Smooth muscle cell (in vitro differentiated cells): ENCODE results near the gene KRT32. TPM values are rescaled to one million over a fixed set of nuclear protein-coding genes. Genes with fewer than 3 reads are reported as not detected.

Source experiments
- DNase-seq: peaks from one replicate; lab custom pipeline; 2025; ENCODE audit not compliant: unreplicated experiment; lab: John Stamatoyannopoulos, UW
- H2AFZ ChIP-seq: fragments of 200-600 bp; sonication (generic); 2 replicates; pipeline ENCODE4 v1.6.0; 2016; ENCODE audit warnings: antibody characterized with exemption, low read depth, mild to moderate bottlenecking
- H3F3A ChIP-seq: fragments of 200-600 bp; sonication (generic); 2 replicates; pipeline ENCODE4 v1.6.0; 2017; ENCODE audit warnings: antibody characterized with exemption, low read depth
- H3K27ac ChIP-seq: fragments of 200-600 bp; sonication (generic); 2 replicates; pipeline ENCODE4 v1.5.1; 2016; ENCODE audit warnings: low read depth, mild to moderate bottlenecking
- H3K27me3 ChIP-seq: fragments of 200-600 bp; sonication (generic); 2 replicates; pipeline ENCODE4 v1.6.1; 2016; ENCODE audit warnings: low read depth, mild to moderate bottlenecking
- H3K36me3 ChIP-seq: fragments of 200-600 bp; sonication (generic); 2 replicates; pipeline ENCODE4 v1.5.1; 2016; ENCODE audit warnings: low read depth
- H3K4me1 ChIP-seq: fragments of 200-600 bp; sonication (generic); 2 replicates; pipeline ENCODE4 v1.5.1; 2016; ENCODE audit warnings: low read depth
- H3K4me2 ChIP-seq: fragments of 200-600 bp; sonication (generic); 2 replicates; pipeline ENCODE4 v1.6.0; 2016; ENCODE audit warnings: mild to moderate bottlenecking
- H3K4me3 ChIP-seq: fragments of 200-600 bp; sonication (generic); 2 replicates; pipeline ENCODE4 v1.5.1; 2016; ENCODE audit warnings: mild to moderate bottlenecking
- H3K79me2 ChIP-seq: fragments of 200-600 bp; sonication (generic); 2 replicates; pipeline ENCODE4 v1.6.0; 2016; ENCODE audit warnings: low read depth, mild to moderate bottlenecking
- H3K9ac ChIP-seq: fragments of 200-600 bp; sonication (generic); 2 replicates; pipeline ENCODE4 v1.6.0; 2016; ENCODE audit warnings: low read depth
- H3K9me3 ChIP-seq: fragments of 200-600 bp; sonication (generic); replicated peaks from 2 replicates; pipeline ENCODE4 v1.5.1; 2016; ENCODE audit warnings: low read depth
- H4K20me1 ChIP-seq: fragments of 200-600 bp; sonication (generic); 2 replicates; pipeline ENCODE4 v1.6.0; 2016; ENCODE audit warnings: low read depth
- CTCF ChIP-seq: fragments of 200-600 bp; sonication (generic); IDR thresholded peaks from 2 replicates; pipeline ENCODE4 v1.5.1; 2017; ENCODE audit warnings: borderline replicate concordance, mild to moderate bottlenecking, antibody characterized with exemption; ENCODE audit not compliant: insufficient read depth, poor library complexity, severe bottlenecking
- WGBS: methylation state at CpG from one replicate; pipeline ENCODE4 v1.1.7; 2016; ENCODE audit warnings: low lambda C conversion rate; 5-methylcytosine and 5-hydroxymethylcytosine counted together
- polyA plus RNA-seq: library from polyadenylated mRNA; unstranded; fragments of >200 nt; fragmentation: Nextera tagmentation; extraction: Ambion mirVana; gene quantifications from 2 replicates; pipeline ENCODE4 v1.2.1, GENCODE V29; 2016
- total RNA-seq: library from RNA; depleted of rRNA; stranded (reverse); fragments of >200 nt; gene quantifications from 2 replicates; pipeline ENCODE4 v1.2.3, GENCODE V29; 2014

Gene KRT32
- total and polyA plus RNA-seq, 2 experiments from 2014 or later: not detected

- no peaks in the 10 kb centered on the region for H3K27me3 ChIP-seq
- no peak overlapping the region for H3K9ac ChIP-seq
- no peaks in the 10 kb centered on the region for H3K4me1 ChIP-seq
- no peaks in the 10 kb centered on the region for H3K9me3 ChIP-seq
- H3K79me2 ChIP-seq: no peaks in the 10 kb centered on the region
- H2AFZ ChIP-seq: no peak overlapping the region
- no peak overlapping the region for H3K4me3 ChIP-seq
- peak; percentile 64 for TF ChIP-seq CTCF
- H4K20me1 ChIP-seq: no peaks in the 10 kb centered on the region
- no peak overlapping the region for H3K27ac ChIP-seq
- no peaks in the 10 kb centered on the region for H3K36me3 ChIP-seq
- no peaks in the 10 kb centered on the region for H3F3A ChIP-seq
- 66% methylated on average over 12 of the region's 12 CpGs for WGBS
- H3K4me2 ChIP-seq: no peak overlapping the region
- DNase-seq: no peak
Observed at GRCh38 chr17:41496803-41497484, 29.8 kb upstream of the KRT32 start.

DNA sequence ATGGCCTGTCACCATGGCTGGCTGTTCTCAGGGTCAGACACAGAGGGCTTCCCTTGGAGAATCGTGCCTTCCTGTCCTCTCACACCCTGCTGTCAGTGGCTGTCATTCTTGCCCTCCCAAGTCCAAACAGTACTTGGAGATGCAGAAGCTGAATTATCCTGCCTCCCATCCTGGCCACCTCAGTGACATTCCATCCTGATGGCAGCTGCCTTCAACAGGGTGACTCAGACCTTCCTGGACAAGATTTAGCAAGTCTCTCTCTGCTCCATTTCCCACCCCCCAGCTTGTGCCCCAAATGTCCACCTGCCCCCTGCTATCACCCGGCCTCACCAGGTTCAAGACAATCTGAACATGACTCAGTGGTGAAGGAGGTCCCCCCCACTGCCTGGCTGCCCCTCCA is 27.3 kb upstream of the KRT32 start:
- H3K4me1 ChIP-seq: no peaks in the 10 kb centered on the region
- no peaks in the 10 kb centered on the region for H3K27me3 ChIP-seq
- no peak overlapping the region for H3K27ac ChIP-seq
- no peak for DNase-seq
- 67% methylated on average over 2 of the region's 2 CpGs for WGBS
- no peaks in the 10 kb centered on the region for H3K79me2 ChIP-seq
- H3K4me2 ChIP-seq: no peak overlapping the region
- no peak overlapping the region for H3K9ac ChIP-seq
- no peak for TF ChIP-seq CTCF
- H2AFZ ChIP-seq: no peak overlapping the region
- H3F3A ChIP-seq: no peaks in the 10 kb centered on the region
- no peak overlapping the region for H3K4me3 ChIP-seq
- no peaks in the 10 kb centered on the region for H4K20me1 ChIP-seq
- H3K36me3 ChIP-seq: no peaks in the 10 kb centered on the region
- no peaks in the 10 kb centered on the region for H3K9me3 ChIP-seq

- Histone ChIP-seq H3K4me1 (no peaks in the 10 kb centered on the region), H3K79me2 (no peaks in the 10 kb centered on the region), H3K36me3 (no peaks in the 10 kb centered on the region), H3K4me2 (no peak overlapping the region), H3K27me3 (no peaks in the 10 kb centered on the region), H3K27ac (no peak overlapping the region), H3F3A (no peaks in the 10 kb centered on the region), H4K20me1 (no peaks in the 10 kb centered on the region), H2AFZ (no peak overlapping the region), H3K9ac (no peak overlapping the region), H3K9me3 (no peaks in the 10 kb centered on the region), H3K4me3 (no peak overlapping the region)
- no peak for TF ChIP-seq CTCF
- DNase-seq: no peak
- 79% methylated on average over 4 of the region's 4 CpGs for WGBS
Observed at GRCh38 chr17:41492771-41493170, 25.6 kb upstream of the KRT32 start.

DNA sequence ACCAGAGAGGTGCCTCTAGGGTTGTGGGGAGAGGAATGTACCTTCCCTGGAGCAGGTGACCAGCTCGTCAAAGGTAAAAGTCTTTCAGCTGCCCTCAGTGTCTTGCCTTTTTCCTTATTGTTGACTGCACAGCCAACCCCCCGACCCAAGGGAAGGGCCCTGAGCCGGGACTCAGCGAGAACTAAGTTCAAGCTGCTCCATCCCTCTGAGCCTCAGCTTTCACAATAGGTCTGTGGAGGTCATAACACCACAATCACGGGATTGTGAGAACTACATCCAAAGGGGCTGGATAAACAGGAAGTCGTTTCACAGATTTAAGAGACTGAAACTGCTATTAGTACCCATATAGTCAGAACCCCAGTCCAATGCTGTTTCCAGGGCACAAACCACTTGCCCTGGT is 25.2 kb upstream of the KRT32 start:
- Histone ChIP-seq H3F3A (no peaks in the 10 kb centered on the region), H3K4me1 (no peaks in the 10 kb centered on the region), H3K4me2 (no peak overlapping the region), H3K36me3 (no peaks in the 10 kb centered on the region), H3K4me3 (no peak overlapping the region), H3K27me3 (no peaks in the 10 kb centered on the region), H3K9ac (no peak overlapping the region), H3K27ac (no peak overlapping the region), H3K9me3 (no peaks in the 10 kb centered on the region), H4K20me1 (no peaks in the 10 kb centered on the region), H3K79me2 (no peaks in the 10 kb centered on the region), H2AFZ (no peak overlapping the region)
- no peak for DNase-seq
- WGBS: 80% methylated on average over 6 of the region's 6 CpGs
- TF ChIP-seq CTCF: no peak
